AG04450 (cell line): ENCODE results near the gene RNASEH1. TPM values are rescaled to one million over a fixed set of nuclear protein-coding genes. Genes with fewer than 3 reads are reported as not detected.

Source experiments
- CTCF ChIA-PET: fragments of 300-600, 350-600 bp; formaldehyde crosslinking; extraction: SDS; loops from one replicate; lab custom pipeline; 2022; ENCODE audit warnings: antibody characterized with exemption, inconsistent platforms; lab: Charles Lee
- POLR2A ChIA-PET: fragments of 350-600 bp; formaldehyde crosslinking; extraction: SDS; loops from one replicate; lab custom pipeline; 2021; ENCODE audit warnings: antibody characterized with exemption, inconsistent platforms; lab: Yijun Ruan, JAX
- DNase-seq: peaks from one replicate; pipeline ENCODE4 v3.0.0-alpha.2; 2011; ENCODE audit warnings: low read depth, low spot score
- H3K27ac ChIP-seq: one replicate; pipeline ENCODE4 v1.5.1; 2012; ENCODE audit warnings: low read depth, low read length, control low read depth
- H3K27me3 ChIP-seq: one replicate; pipeline ENCODE4 v1.6.0; 2012; ENCODE audit warnings: low read length; ENCODE audit not compliant: control insufficient read depth, insufficient read depth
- H3K4me3 ChIP-seq: 2 replicates; pipeline ENCODE4 v1.5.1; 2011; ENCODE audit warnings: mild to moderate bottlenecking, low read depth, low read length, control low read depth
- H3K9me3 ChIP-seq: 2 replicates; pipeline ENCODE4 v1.5.1; 2012; ENCODE audit warnings: low read length; ENCODE audit not compliant: control insufficient read depth, insufficient read depth
- CTCF ChIP-seq: IDR thresholded peaks from 2 replicates; pipeline ENCODE4 v1.5.1; 2011; ENCODE audit warnings: low read depth, low read length, control low read depth, inconsistent platforms
- polyA plus RNA-seq: library from polyadenylated mRNA; depleted of rRNA; stranded (reverse); fragments of >200 nt; gene quantifications from 2 replicates; pipeline ENCODE4 v1.2.3, GENCODE V29; 2011

Gene RNASEH1
- polyA plus RNA-seq, 1 experiment: 26.2 TPM

- no peaks in the 10 kb centered on the region for H3K27me3 ChIP-seq
- no peak overlapping the region for H3K27ac ChIP-seq
- no peak for TF ChIP-seq CTCF
- POLR2A ChIA-PET: no interaction called here
- CTCF ChIA-PET: no interaction called here
- H3K4me3 ChIP-seq: no peak overlapping the region
- DNase-seq: no peak
- no peaks in the 10 kb centered on the region for H3K9me3 ChIP-seq
These were observed 15.0 kb downstream of the RNASEH1 start for GRCh38 chr2:3543023-3543683.

DNA sequence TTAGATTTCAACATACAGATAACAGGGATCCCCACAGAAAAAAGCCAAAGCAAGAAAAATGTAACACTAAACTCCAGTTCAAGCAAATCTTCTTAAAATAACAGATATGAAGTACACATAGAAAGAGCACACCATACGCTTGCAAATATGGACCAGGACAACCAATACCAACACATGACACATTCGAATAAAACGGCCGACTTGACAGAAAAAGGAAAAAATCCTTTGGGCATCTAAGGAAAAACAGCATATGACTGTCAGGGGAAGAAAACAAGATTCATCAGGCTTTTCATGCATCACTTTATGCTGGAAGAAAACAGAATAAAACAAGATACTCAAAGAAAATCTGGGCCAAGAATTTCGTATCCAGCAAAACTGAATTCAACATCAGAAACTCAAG lies 16.0 kb downstream of the RNASEH1 start:
- no peak for DNase-seq
- ChIA-PET POLR2A (no interaction called here), CTCF (no interaction called here)
- Histone ChIP-seq H3K27ac (no peak overlapping the region), H3K27me3 (no peaks in the 10 kb centered on the region), H3K9me3 (no peaks in the 10 kb centered on the region), H3K4me3 (no peak overlapping the region)
- TF ChIP-seq CTCF: no peak

- CTCF ChIA-PET: no interaction called here
- Histone ChIP-seq H3K27me3 (no peaks in the 10 kb centered on the region), H3K9me3 (no peaks in the 10 kb centered on the region), H3K4me3 (no peak overlapping the region), H3K27ac (no peak overlapping the region)
- DNase-seq: no peak
- no peak for TF ChIP-seq CTCF
- POLR2A ChIA-PET: no interaction called here
These were observed 18.3 kb downstream of the RNASEH1 start for GRCh38 chr2:3539836-3540235.

DNA sequence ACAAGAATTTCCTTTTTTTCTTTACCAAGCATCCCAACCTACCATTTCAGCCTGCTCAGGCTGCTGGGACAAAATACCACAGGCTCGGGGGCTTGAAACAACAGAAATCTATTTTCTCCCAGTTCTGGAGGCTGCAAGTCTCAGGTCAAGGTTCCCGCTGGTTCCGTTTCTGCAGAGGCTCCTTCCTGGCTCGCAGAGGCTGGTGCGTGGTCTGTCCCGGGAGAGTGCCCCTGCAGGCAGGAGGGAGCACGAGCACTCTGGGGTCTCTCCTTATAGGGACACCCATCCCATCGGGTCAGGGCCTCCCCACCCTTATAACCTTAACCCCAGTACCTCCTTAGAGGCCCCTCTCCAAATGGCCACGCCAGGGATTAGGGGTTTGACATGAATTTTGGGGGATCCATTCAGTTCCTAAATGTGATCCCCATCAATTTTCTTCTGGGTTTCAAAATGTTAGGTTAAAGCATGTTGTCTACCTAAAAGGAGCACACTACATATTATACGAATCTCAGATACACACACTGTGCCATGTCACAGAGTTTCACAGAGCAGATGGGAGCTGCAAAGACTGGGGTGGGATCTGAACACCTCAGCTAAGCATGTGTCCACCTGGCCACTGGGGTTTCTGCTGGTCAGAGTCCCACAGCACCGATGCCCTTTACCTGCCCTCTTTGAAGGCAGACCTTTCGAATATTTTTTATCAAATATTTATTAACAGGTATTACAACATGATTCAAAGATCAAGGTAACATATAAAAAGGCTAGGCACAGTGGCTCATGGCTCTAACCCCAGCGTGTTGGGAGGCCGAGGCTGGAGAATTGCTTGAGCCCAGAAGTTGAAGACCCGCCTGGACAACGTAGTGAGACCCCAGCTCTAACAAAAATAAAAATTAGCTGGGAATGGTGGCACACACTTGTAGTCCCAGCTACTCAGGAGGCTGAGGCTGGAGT lies 21.2 kb downstream of the RNASEH1 start:
- POLR2A ChIA-PET: interaction anchor here (0.7 to 1.4 kb wide), 4 partner anchors 13 to 21 kb away, joined by 3 to 7 read pairs (median 4); partner anchors contain the start of gene RNASEH1
- no peak for DNase-seq
- peak; percentile 52 for TF ChIP-seq CTCF
- no peaks in the 10 kb centered on the region for H3K27me3 ChIP-seq
- peaks cover 5% of the 10 kb centered on the region; the same call in 1 of the 2 replicates for H3K9me3 ChIP-seq
- peak overlapping the region; percentile 62 for H3K4me3 ChIP-seq
- CTCF ChIA-PET: interaction anchor here (0.6 to 2.3 kb wide), 8 partner anchors 12 to 115 kb away, joined by 3 to 6 read pairs (median 5); partner anchors contain the start of gene RNASEH1
- peak overlapping the region; percentile 100 for H3K27ac ChIP-seq
